Neural progenitor cell (in vitro differentiated cells): ENCODE measurements around the gene DNAH5.

Experiments used
- EZH2 ChIP-seq: fragments of 200-600 bp; sonication (generic); IDR thresholded peaks from 2 replicates; pipeline ENCODE4 v1.6.1; 2017; ENCODE audit warnings: antibody characterized with exemption, mild to moderate bottlenecking, moderate library complexity
- TF ChIP-seq, protein P1 (sequence below): fragments of 200-600 bp; sonication (generic); IDR thresholded peaks from 2 replicates; pipeline ENCODE4 v1.5.1; 2017; ENCODE audit warnings: antibody characterized with exemption, mild to moderate bottlenecking

DNA sequence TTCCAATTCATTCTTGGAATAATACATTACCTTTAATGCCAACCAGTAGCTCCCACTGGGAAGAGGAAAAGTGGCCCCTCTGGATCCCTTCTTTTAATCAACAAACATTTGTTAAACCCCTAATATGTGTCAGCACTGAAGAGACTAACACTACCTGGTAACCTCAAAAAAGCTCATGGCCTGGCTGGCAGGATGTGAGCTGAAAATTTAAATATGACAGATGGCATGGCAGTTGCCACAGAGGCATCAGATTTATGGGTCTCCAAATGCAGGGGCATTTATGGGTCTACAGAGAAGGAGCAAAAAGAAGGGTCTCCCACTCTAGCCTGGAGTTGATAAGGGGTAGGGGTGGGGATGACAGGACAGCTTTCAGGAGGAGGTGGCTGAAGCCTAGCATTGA, 12.5 kb downstream of the DNAH5 start:
- TF ChIP-seq, protein P1, sequence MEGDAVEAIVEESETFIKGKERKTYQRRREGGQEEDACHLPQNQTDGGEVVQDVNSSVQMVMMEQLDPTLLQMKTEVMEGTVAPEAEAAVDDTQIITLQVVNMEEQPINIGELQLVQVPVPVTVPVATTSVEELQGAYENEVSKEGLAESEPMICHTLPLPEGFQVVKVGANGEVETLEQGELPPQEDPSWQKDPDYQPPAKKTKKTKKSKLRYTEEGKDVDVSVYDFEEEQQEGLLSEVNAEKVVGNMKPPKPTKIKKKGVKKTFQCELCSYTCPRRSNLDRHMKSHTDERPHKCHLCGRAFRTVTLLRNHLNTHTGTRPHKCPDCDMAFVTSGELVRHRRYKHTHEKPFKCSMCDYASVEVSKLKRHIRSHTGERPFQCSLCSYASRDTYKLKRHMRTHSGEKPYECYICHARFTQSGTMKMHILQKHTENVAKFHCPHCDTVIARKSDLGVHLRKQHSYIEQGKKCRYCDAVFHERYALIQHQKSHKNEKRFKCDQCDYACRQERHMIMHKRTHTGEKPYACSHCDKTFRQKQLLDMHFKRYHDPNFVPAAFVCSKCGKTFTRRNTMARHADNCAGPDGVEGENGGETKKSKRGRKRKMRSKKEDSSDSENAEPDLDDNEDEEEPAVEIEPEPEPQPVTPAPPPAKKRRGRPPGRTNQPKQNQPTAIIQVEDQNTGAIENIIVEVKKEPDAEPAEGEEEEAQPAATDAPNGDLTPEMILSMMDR: no peak
- TF ChIP-seq EZH2: no peak
